T-cell (primary cell): ENCODE data around the gene RPS27A. TPM values are rescaled to one million over a fixed set of nuclear protein-coding genes. Genes with fewer than 3 reads are reported as not detected.

Experiments
- total RNA-seq, 35 experiments: library from RNA in 6 of 35; stranded (reverse) in 6 of 35; fragments of 120-200 nt in 1 of 35; gene quantifications; one replicate each; pipeline versions ENCODE4 v1.2.1 to v1.2.4 and lab custom pipeline; 2013 to 2026

RPS27A gene
- total RNA-seq, 5 donors from 2014 or later (not counting 1 experiment from before 2014, with no cell fraction given), result 1,619 to 1,934 (median 1,876) TPM

Other genes starting within 250 kb of the RPS27A start
- gene RTN4, start 182.2 kb upstream of the RPS27A start, total RNA-seq, result 10 to 100 TPM; 66.3 to 77.1 (median 75.4) TPM
- gene CLHC1, start 395 bp upstream of the RPS27A start, total RNA-seq, result 10 to 100 TPM in 2 of 5 donors, 1 to 10 TPM in 3; 5.7 to 14.3 (median 9.2) TPM
- 10 to 100 TPM; 21.1 to 31.5 (median 29.4) TPM for gene MTIF2, start 36.5 kb downstream of the RPS27A start, total RNA-seq
- gene CCDC88A, start 187.2 kb downstream of the RPS27A start, total RNA-seq, result 10 to 100 TPM; 13.2 to 15.7 (median 14.3) TPM